ENCODE results near the gene NCOR1.

NCOR1 gene

GRCh38 chr17:16037636-16038035, 177.7 kb downstream of the NCOR1 start:
- in situ Hi-C loops (cut with MboI; ENCODE audit: low sequenced_read_pairs): no loop called here

- in situ Hi-C loops (cut with MboI; ENCODE audit: low sequenced_read_pairs): no loop called here
Measured at GRCh38 chr17:16036261-16036660, 179.1 kb downstream of the NCOR1 start.

DNA sequence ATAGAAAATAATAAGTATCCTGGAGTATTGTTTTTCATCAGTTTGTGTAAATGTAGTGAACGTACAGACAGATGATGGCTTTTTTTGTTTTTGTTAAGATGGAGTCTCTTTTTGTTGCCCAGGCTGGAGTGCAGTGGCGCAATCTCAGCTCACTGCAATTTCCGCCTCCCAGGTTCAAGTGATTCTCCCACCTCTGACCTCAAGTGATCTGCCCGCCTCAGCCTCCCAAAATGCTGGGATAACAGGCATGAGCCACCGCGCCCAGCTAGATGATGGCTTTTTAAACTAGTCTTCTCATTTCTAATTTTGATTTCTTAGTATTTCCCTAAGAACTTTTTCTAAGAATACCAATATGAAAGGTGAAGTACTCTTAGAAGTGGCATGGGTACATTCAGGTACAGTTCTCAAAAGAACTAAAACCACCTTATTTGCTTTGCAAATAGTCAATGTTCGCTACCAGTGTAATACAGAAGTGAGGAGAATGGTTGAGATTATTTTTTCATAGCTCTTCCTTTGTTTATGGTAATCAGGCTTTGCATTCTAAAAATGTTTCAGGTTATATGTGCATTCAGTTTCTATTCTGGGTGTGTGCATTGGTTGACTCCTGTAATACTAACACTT, 181.5 kb downstream of the NCOR1 start:
- in situ Hi-C loops (cut with MboI; ENCODE audit: low sequenced_read_pairs): no loop called here

DNA sequence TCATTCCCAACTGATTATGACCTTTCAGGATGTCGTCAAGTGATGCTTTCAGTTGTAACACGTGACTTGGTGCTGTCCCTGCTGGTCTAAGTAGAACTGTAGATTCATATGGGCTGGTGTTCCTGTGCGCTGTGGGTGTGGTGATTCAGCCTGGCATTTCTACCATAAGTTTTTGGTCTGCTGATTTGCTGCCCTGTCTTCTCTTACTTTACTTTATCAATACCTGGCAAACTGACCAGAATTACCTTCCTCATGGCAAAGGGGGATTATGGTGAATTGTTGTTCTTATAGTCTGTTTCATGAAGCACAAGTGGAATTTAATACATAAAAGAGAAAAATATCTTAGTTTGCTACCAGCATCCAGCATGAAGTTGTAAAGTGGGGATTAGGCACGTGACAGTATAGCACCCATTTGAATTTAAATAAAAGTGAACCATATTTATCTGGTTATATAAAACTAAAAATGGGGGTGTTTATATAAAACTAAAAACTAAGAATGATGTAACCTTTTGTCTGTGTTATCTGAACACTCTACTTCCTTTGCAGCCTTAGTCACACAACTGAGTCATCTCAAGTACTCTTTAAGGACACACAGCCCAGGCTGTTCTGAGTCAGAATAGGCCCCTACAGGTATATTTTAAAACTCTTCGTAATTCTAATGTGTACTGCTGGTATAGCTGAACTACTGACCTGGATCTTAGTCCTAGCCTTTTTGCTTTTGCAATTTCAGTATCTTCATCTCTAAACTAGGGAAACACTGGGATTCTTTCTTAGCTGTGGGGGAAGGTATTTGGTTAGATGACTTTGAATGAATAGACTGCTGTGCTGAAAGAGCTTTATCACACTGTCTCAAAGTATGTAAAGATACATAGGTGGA, 187.4 kb downstream of the NCOR1 start:
- in situ Hi-C loops (cut with MboI; ENCODE audit: low sequenced_read_pairs): no loop called here

GRCh38 chr17:16026895-16027294, 188.4 kb downstream of the NCOR1 start:
- in situ Hi-C loops (cut with MboI; ENCODE audit: low sequenced_read_pairs): no loop called here

GRCh38 chr17:16025202-16025601, 190.1 kb downstream of the NCOR1 start:
- in situ Hi-C loops (cut with MboI; ENCODE audit: low sequenced_read_pairs): no loop called here

DNA sequence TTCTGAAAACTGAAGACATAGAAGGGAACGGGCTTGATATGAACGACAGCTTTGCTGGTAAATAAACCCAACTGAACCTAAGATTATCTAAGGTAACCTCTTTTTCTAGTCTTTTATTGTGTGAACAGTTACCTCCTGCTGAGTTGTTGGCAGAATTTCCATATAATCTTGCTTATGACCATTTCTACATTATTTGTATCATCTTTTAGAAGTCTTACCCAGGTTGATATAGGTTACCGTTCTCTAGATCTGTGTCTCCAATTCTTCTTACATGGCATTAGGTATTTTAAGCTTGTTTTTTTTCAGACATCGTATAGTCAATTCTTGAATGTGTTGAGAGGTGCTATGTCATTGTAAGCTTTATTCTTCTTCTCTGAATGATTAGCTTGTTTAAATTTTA, 191.5 kb downstream of the NCOR1 start:
- in situ Hi-C loops (cut with MboI; ENCODE audit: low sequenced_read_pairs): no loop called here

DNA sequence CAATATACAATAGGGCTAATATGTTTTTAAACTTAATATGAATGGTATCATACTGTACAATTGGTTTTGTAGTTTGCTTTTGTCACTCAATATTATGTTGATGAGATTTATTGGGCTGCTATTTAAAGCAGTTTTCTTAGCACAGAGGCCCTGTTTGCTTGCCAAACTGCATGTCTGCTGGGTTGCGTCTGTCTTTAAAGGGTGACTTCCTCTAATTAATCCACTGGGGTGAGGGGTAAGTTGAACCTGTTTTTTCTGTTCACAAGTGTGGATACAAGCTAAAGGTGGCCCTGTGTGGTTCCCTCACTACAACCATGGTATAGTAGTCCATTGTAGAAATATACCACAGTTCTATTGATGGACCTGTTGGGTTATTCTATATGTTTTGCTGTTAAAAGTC, 196.0 kb downstream of the NCOR1 start:
- in situ Hi-C loops (cut with MboI; ENCODE audit: low sequenced_read_pairs): no loop called here

DNA sequence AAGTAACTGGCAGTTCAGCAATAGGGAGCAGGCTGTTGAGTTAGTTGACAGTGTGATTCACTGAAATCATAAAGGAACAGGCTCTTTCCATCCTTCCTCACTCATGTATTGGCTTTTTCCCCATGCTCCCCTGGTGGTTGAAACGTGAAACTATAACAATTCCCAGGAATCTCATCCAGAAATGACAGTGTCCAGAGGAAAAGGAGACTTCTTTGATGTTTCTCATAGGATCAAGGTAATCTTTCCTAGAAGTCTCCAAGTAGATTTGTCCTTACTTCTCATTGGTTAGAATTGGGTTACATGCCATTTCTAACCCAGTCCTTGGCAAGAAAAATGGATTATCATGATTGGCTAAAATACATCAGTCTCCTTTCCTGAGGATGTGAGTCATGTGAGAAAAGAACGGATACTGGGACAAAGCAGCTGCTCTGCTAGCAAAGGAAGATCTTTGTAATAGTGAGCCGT, 201.4 kb downstream of the NCOR1 start:
- in situ Hi-C loops (cut with MboI; ENCODE audit: low sequenced_read_pairs): no loop called here

- in situ Hi-C loops (cut with MboI; ENCODE audit: low sequenced_read_pairs): no loop called here
Measured at GRCh38 chr17:16007439-16007838, 207.9 kb downstream of the NCOR1 start.

DNA sequence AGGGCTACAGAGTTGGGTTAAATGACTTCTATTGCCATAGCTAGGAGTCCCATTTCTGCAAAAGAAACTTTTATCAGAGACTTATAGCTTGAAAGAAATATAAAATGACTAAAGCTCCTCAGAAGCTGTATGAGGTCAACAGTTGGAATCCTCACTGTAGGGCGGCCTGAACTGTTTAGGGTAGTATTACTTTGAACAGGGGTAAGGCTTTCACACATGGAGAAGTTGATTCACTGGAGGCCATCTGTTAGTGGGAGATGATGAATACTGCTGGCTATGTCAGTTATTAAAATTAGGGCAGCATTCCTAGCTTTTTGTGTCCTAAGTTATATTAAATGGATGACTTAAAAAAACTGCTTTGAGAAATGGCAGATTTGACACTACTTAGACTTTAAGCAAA, 209.7 kb downstream of the NCOR1 start:
- in situ Hi-C loops (cut with MboI; ENCODE audit: low sequenced_read_pairs): no loop called here

GRCh38 chr17:16003841-16004240, 211.5 kb downstream of the NCOR1 start:
- in situ Hi-C loops (cut with MboI; ENCODE audit: low sequenced_read_pairs): no loop called here

GRCh38 chr17:16002708-16003260, 212.6 kb downstream of the NCOR1 start:
- in situ Hi-C loops (cut with MboI; ENCODE audit: low sequenced_read_pairs): no loop called here

GRCh38 chr17:16001226-16001897, 214.0 kb downstream of the NCOR1 start:
- in situ Hi-C loops (cut with MboI; ENCODE audit: low sequenced_read_pairs): no loop called here

DNA sequence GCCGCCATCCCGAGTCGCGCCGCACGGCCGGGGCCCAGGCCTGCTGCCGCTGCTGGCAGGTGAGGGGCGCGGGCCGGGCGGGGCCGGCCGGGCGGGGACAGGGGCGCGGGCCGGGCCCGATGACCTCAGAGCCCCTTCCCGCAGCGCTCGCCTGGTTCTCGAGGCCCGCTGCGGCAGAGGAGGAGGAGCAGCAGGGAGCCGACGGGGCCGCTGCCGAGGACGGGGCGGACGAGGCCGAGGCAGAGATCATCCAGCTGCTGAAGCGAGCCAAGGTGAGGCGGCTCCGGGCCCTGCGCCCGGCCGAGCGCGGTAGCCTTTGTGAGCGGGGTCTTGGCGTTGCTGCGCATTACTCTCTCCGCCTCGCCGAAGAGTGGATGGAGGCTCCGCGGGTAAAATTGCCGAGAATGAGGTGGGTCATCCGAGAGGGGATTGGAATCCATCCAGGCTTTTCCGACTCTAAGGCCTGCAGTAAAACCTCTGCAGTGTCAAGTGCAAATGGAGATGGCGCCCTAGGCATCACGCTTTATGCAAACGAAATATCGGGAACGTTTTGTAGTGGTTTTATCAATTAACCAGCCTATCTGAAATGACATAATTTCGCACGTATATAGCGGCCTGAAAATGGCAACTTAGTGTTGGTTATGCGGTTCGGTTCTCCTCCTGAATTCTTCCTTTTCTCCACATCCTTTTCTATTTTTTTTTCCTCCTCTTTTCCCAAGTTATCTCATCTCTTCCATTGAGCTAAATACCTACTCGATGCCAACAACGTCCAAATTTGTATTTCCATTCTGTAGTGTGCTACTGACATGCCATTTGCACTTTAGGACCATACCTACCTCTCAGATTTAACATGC, 215.1 kb downstream of the NCOR1 start:
- in situ Hi-C loops (cut with MboI; ENCODE audit: low sequenced_read_pairs): loop anchor here (25.0 kb wide), 1 partner anchor 138 kb away; no protein-coding TSS in a partner anchor

DNA sequence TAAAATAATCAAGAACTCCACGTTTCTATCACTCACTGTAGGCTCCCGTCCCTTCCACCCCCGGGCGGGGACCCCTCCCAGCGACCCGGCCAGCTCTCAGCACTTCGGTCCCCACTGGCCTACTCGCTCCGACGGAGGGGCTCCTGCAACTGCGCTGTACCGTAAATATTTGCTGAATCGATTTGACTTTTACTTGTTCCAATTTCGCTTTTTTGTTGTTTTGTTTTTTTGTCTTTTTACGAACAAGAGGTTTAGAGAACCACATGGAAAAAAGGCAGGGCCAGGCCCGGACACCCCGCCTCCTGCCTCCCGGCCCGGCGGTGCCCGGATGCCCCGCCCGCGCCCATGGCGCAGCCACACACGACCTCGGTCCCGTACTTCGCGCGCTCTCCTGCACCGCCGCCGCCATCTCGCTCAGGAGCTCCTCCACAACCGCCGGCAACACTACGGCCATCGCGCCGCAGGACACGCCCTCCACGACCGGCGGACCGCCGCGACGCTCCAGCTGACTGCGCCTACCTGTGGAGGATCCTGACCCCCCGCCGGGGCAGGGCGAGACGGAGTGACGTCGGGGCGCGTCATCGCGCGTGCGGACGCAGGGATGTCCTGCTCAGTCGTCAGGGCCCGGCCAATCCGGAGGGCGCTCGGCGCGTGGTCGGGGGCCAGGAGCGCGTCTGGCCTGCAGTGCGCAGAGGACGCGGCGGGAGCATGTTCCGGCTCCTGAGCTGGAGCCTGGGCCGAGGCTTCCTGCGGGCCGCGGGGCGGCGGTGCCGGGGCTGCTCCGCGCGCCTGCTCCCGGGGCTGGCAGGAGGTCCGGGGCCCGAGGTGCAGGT, 216.0 kb downstream of the NCOR1 start, which contains the start of the genes TTC19 and ZSWIM7:
TTC19 (plus strand) TSS at position 684 of the 833 bp plus-strand sequence; CDS start at position 709, 25 bp downstream.
ZSWIM7 (minus strand) TSS at position 564 of the 833 bp plus-strand sequence; CDS start at position 454, 110 bp downstream.
- in situ Hi-C loops (cut with MboI; ENCODE audit: low sequenced_read_pairs): loop anchor here (25.0 kb wide), 1 partner anchor 137 kb away; no protein-coding TSS in a partner anchor

GRCh38 chr17:15998031-15998562, 217.2 kb downstream of the NCOR1 start:
- in situ Hi-C loops (cut with MboI; ENCODE audit: low sequenced_read_pairs): loop anchor here (25.0 kb wide), 1 partner anchor 136 kb away; no protein-coding TSS in a partner anchor

DNA sequence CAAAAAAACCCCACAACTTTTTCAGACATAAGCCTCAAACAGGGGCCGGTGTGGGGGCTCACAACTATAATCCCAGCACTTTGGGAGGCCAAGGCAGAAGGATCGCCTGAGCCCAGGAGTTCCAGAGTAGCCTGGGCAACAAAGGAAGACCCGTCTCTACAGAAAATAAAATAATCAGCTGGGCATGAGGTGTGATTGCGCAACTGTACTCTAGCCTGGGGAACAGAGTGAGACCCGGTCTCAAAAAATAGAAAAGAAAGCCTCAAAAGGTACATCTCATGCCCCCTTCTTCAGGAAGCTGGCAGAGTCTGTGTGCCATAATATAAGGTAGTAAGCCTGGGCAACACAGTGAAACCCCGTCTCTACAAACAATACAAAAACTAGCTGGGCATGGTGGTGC, 219.0 kb downstream of the NCOR1 start:
- in situ Hi-C loops (cut with MboI; ENCODE audit: low sequenced_read_pairs): loop anchor here (25.0 kb wide), 1 partner anchor 134 kb away; no protein-coding TSS in a partner anchor
